Loucy (cell line): Measurements from ENCODE around the gene ZNG1A.
"Not testable (repeated sequence)": the region's sequence is repeated elsewhere in the genome, so short reads cannot be mapped to it uniquely, and the experiment has no call there.

Source experiments
- H2AFZ ChIP-seq: fragments of 200-600 bp; sonication (generic); 2 replicates; pipeline ENCODE4 v1.6.0; 2016; ENCODE audit warnings: antibody characterized with exemption, mild to moderate bottlenecking, low read length, moderate library complexity
- H3F3A ChIP-seq: fragments of 200-600 bp; 2 replicates; pipeline ENCODE4 v1.6.0; 2016; ENCODE audit warnings: antibody characterized with exemption, low read depth, mild to moderate bottlenecking
- H3K27me3 ChIP-seq: fragments of 200-600 bp; sonication (generic); 2 replicates; pipeline ENCODE4 v1.6.1; 2014; ENCODE audit warnings: low read length, mild to moderate bottlenecking; ENCODE audit not compliant: insufficient read depth, poor library complexity, severe bottlenecking
- H3K36me3 ChIP-seq: fragments of 200-600 bp; sonication (generic); 2 replicates; pipeline ENCODE4 v1.6.1; 2016; ENCODE audit warnings: low read length; ENCODE audit not compliant: insufficient read depth
- H3K4me1 ChIP-seq: fragments of 200-600 bp; sonication (generic); 2 replicates; pipeline ENCODE4 v1.5.1; 2014; ENCODE audit warnings: low read length, mild to moderate bottlenecking; ENCODE audit not compliant: insufficient read depth, poor library complexity, severe bottlenecking
- H3K4me2 ChIP-seq: fragments of 200-600 bp; sonication (generic); 2 replicates; pipeline ENCODE4 v1.6.0; 2014; ENCODE audit warnings: antibody characterized with exemption, low read length, low read depth, mild to moderate bottlenecking; ENCODE audit not compliant: poor library complexity, severe bottlenecking
- H3K4me3 ChIP-seq: fragments of 200-600 bp; sonication (generic); 2 replicates; pipeline ENCODE4 v1.5.1; 2014; ENCODE audit warnings: low read length, mild to moderate bottlenecking, mixed read lengths; ENCODE audit not compliant: poor library complexity, severe bottlenecking
- H3K79me2 ChIP-seq: fragments of 200-600 bp; sonication (generic); 2 replicates; pipeline ENCODE4 v1.6.1; 2014; ENCODE audit warnings: low read length; ENCODE audit not compliant: insufficient read depth
- H3K9ac ChIP-seq: fragments of 200-600 bp; sonication (generic); 2 replicates; pipeline ENCODE4 v1.6.0; 2014; ENCODE audit warnings: mild to moderate bottlenecking, low read depth, low read length, moderate library complexity; ENCODE audit not compliant: poor library complexity, severe bottlenecking
- H3K9me2 ChIP-seq: fragments of 200-600 bp; sonication (generic); replicated peaks from 2 replicates; pipeline ENCODE4 v1.6.1; 2016; ENCODE audit warnings: low read depth, low read length, mixed read lengths
- H3K9me3 ChIP-seq: fragments of 200-600 bp; sonication (generic); 2 replicates; pipeline ENCODE4 v1.6.1; 2014; ENCODE audit warnings: mild to moderate bottlenecking, antibody characterized with exemption, low read length, low read depth; ENCODE audit not compliant: insufficient read depth
- H4K20me1 ChIP-seq: fragments of 200-600 bp; sonication (generic); 2 replicates; pipeline ENCODE4 v1.6.0; 2014; ENCODE audit warnings: antibody characterized with exemption, low read length, mild to moderate bottlenecking; ENCODE audit not compliant: insufficient read depth, poor library complexity, severe bottlenecking
- CTCF ChIP-seq: fragments of 200-600 bp; sonication (generic); conservative IDR thresholded peaks from 2 replicates; pipeline ENCODE4 v1.5.1; 2014; ENCODE audit warnings: mild to moderate bottlenecking, antibody characterized with exemption, low read length
- EZH2phosphoT487 ChIP-seq: fragments of 200-600 bp; IDR thresholded peaks from 2 replicates; pipeline ENCODE4 v1.6.1; 2018; ENCODE audit warnings: antibody characterized with exemption, mild to moderate bottlenecking, moderate library complexity, borderline replicate concordance

Gene ZNG1A

GRCh38 chr9:219670-220365 is 41.0 kb upstream of the ZNG1A start:
- H3K9me2 ChIP-seq = no peaks in the 10 kb centered on the region
- H2AFZ ChIP-seq = no peak overlapping the region
- H3K4me2 ChIP-seq = peak overlapping the region; percentile 52
- no peaks in the 10 kb centered on the region for H4K20me1 ChIP-seq
- no peaks in the 10 kb centered on the region for H3K27me3 ChIP-seq
- H3K79me2 ChIP-seq = peaks cover 82% of the 10 kb centered on the region
- peaks cover 23% of the 10 kb centered on the region for H3F3A ChIP-seq
- H3K9ac ChIP-seq = peak overlapping the region; percentile 29
- peaks cover 81% of the 10 kb centered on the region for H3K4me1 ChIP-seq
- H3K4me3 ChIP-seq = peak overlapping the region; percentile 26
- no peaks in the 10 kb centered on the region for H3K36me3 ChIP-seq
- H3K9me3 ChIP-seq = no peaks in the 10 kb centered on the region
- TF ChIP-seq CTCF (no peak), EZH2phosphoT487 (no peak)

- peak overlapping the region; percentile 90 for H3K4me2 ChIP-seq
- not testable (repeated sequence) for H3K9me3 ChIP-seq, H3K36me3 ChIP-seq, H4K20me1 ChIP-seq, H3K9ac ChIP-seq, H3K9me2 ChIP-seq, H2AFZ ChIP-seq, H3K27me3 ChIP-seq
- peaks cover 83% of the 10 kb centered on the region for H3K79me2 ChIP-seq
- H3F3A ChIP-seq = peaks cover 15% of the 10 kb centered on the region; the same call in 1 of the 2 replicates
- H3K4me3 ChIP-seq = peak overlapping the region; percentile 75
- H3K4me1 ChIP-seq = peaks cover 78% of the 10 kb centered on the region
These were observed 40.2 kb upstream of the ZNG1A start for GRCh38 chr9:219036-219435.

GRCh38 chr9:217950-218349 is 39.1 kb upstream of the ZNG1A start:
- peaks cover 7% of the 10 kb centered on the region; the same call in 1 of the 2 replicates for H3F3A ChIP-seq
- H3K4me2 ChIP-seq = peak overlapping the region; percentile 90

More at GRCh38 chr9:217950-218349, 39.1 kb upstream of the ZNG1A start:
- H3K4me1 ChIP-seq = peaks cover 69% of the 10 kb centered on the region
- no peaks in the 10 kb centered on the region for H3K9me3 ChIP-seq
- H3K27me3 ChIP-seq = no peaks in the 10 kb centered on the region
- H3K9ac ChIP-seq = peak overlapping the region; percentile 85
- H2AFZ ChIP-seq = no peak overlapping the region
- H3K79me2 ChIP-seq = peaks cover 80% of the 10 kb centered on the region
- TF ChIP-seq EZH2phosphoT487 = no peak
- no peak for TF ChIP-seq CTCF
- H3K4me3 ChIP-seq = peak overlapping the region; percentile 75
- no peaks in the 10 kb centered on the region for H3K9me2 ChIP-seq
- no peaks in the 10 kb centered on the region for H3K36me3 ChIP-seq
- no peaks in the 10 kb centered on the region for H4K20me1 ChIP-seq
